GM12874 (cell line): Measurements from ENCODE around the gene SAPCD1.

Source experiments
- CTCF ChIP-seq: IDR thresholded peaks from 2 replicates; pipeline ENCODE4 v1.5.1; 2011; ENCODE audit warnings: low read depth, mild to moderate bottlenecking, control low read depth, low read length, moderate library complexity; ENCODE audit not compliant: insufficient read depth

SAPCD1 gene

GRCh38 chr6:31737991-31738979, 24.2 kb upstream of the SAPCD1 start:
- 0 out of 2 replicates have a peak, but pooled peaks have one; percentile 17 for TF ChIP-seq CTCF

GRCh38 chr6:31739639-31740396, 22.6 kb upstream of the SAPCD1 start, which contains the start of gene MSH5:
MSH5 (plus strand) TSS chr6:31740005; CDS start chr6:31740467, 462 bp downstream.
- TF ChIP-seq CTCF = no peak

GRCh38 chr6:31740397-31741223, 21.8 kb upstream of the SAPCD1 start:
- no peak for TF ChIP-seq CTCF

- TF ChIP-seq CTCF = no peak
These were observed 20.6 kb upstream of the SAPCD1 start for GRCh38 chr6:31741815-31742214.

GRCh38 chr6:31742894-31743293, 19.6 kb upstream of the SAPCD1 start:
- TF ChIP-seq CTCF = no peak

- no peak for TF ChIP-seq CTCF
These were observed 18.0 kb upstream of the SAPCD1 start for GRCh38 chr6:31744422-31744821.
